Activated B cell treated with CpG ODN at 0.5 μM for 24 hours (primary cell): ENCODE measurements around the gene TBKBP1. TPM values are rescaled to one million over a fixed set of nuclear protein-coding genes. Genes with fewer than 3 reads are reported as not detected.

ENCODE experiments used
- ATAC-seq: fragments of 200-7000 bp; cut with Tn5 transposase; one replicate; pipeline ENCODE4 v1.10.0; 2021; ENCODE audit warnings: low read depth, mild to moderate bottlenecking, moderate library complexity
- CTCF ChIA-PET: fragments of 350-600 bp; sonication (Branson Sonifier 250); formaldehyde crosslinking; loops from one replicate; lab custom pipeline; 2021; ENCODE audit warnings: antibody characterized with exemption; lab: Charles Lee
- POLR2A ChIA-PET: fragments of 350-600 bp; sonication (Branson Sonifier 250); formaldehyde crosslinking; loops from one replicate; lab custom pipeline; 2021; ENCODE audit warnings: antibody characterized with exemption; lab: Charles Lee
- DNase-seq: peaks from one replicate; pipeline ENCODE4 v3.0.0; 2022
- H3K27ac Mint-ChIP-seq: one replicate; pipeline ENCODE4 v1.8.0; 2020; ENCODE audit warnings: mixed read lengths
- H3K27me3 Mint-ChIP-seq: one replicate; pipeline ENCODE4 v1.8.0; 2021; ENCODE audit warnings: mixed read lengths
- H3K36me3 Mint-ChIP-seq: one replicate; pipeline ENCODE4 v1.8.0; 2021; ENCODE audit warnings: low read depth, mixed read lengths
- H3K4me1 Mint-ChIP-seq: one replicate; pipeline ENCODE4 v1.8.0; 2021; ENCODE audit warnings: mixed read lengths
- H3K4me3 Mint-ChIP-seq: one replicate; pipeline ENCODE4 v1.8.0; 2020; ENCODE audit warnings: mild to moderate bottlenecking, mixed read lengths
- H3K9me3 Mint-ChIP-seq: one replicate; pipeline ENCODE4 v1.8.0; 2020; ENCODE audit warnings: mixed read lengths
- CTCF ChIP-seq: fragments of 200-600 bp; IDR thresholded peaks from one replicate; pipeline ENCODE4 v1.8.0; 2022; ENCODE audit warnings: antibody characterized with exemption, mild to moderate bottlenecking
- intact Hi-C: fragments of 100-400 bp; cut with micrococcal nuclease; formaldehyde crosslinking; loops from one replicate; pipeline ENCODE4 v1.15.1; 2024
- total RNA-seq: library from RNA; stranded (reverse); gene quantifications from 2 replicates; pipeline ENCODE4 v1.2.3, GENCODE V29; 2022

Gene TBKBP1
- total RNA-seq, 1 donor from 2014 or later = 4.1 TPM

- no peak for DNase-seq
- H3K9me3 Mint-ChIP-seq = no peaks in the 10 kb centered on the region
- no peak for ATAC-seq
- CTCF ChIA-PET = no interaction called here
- POLR2A ChIA-PET = interaction anchor here (0.7 to 1.0 kb wide), 2 partner anchors 49 to 1153 kb away, joined by 3 to 5 read pairs; partner anchors contain the start of gene TBX21
- no peak overlapping the region for H3K4me3 Mint-ChIP-seq
- H3K36me3 Mint-ChIP-seq = peaks cover 74% of the 10 kb centered on the region
- no peak overlapping the region for H3K27ac Mint-ChIP-seq
- intact Hi-C loops = no loop called here
- no peaks in the 10 kb centered on the region for H3K4me1 Mint-ChIP-seq
- no peaks in the 10 kb centered on the region for H3K27me3 Mint-ChIP-seq
- TF ChIP-seq CTCF = no peak
These were observed 9.9 kb upstream of the TBKBP1 start for GRCh38 chr17:47684025-47684424.

DNA sequence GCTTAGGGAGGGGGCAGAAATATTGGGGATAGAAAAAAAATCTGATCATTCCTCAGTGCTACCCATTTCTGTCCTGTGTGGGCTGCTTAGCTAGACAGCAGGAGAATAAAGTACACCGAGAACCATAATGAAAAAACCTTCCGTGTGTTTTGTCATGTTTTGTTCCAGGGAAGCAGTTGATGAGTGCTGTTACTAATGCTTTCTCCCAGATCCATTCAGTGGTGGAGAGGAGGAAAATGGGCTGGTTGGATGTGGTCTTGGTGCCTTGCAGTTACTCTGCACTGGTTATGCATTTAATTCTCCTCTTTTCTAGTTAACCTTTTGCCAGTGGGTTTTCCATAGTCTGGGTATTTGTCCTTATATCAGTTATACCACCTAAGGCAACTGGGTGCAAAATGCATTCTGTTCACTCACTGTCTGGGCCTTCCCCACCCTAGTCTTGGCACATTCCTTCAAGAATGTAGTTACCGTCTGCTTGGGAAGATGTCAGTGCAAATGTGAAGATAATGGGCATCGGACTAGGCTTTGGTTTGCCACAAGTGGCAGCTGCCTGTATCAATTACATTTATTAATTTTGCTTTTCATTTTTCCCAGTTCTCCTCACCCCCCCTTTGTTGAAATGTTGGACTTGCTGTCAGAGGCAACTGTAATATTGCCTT, 9.3 kb upstream of the TBKBP1 start:
- Mint-ChIP-seq H3K9me3 (no peaks in the 10 kb centered on the region), H3K4me1 (no peaks in the 10 kb centered on the region), H3K4me3 (no peak overlapping the region), H3K27ac (no peak overlapping the region), H3K27me3 (no peaks in the 10 kb centered on the region), H3K36me3 (peaks cover 68% of the 10 kb centered on the region)
- intact Hi-C loops = no loop called here
- no peak for TF ChIP-seq CTCF
- DNase-seq = no peak
- ChIA-PET CTCF (no interaction called here), POLR2A (interaction anchor here (0.7 to 1.0 kb wide), 3 partner anchors 24 to 1153 kb away, joined by 3 to 5 read pairs (median 3); partner anchors contain the start of gene TBX21)
- ATAC-seq = no peak

GRCh38 chr17:47685556-47686275, 8.2 kb upstream of the TBKBP1 start:
- no peak overlapping the region for H3K27ac Mint-ChIP-seq
- H3K9me3 Mint-ChIP-seq = no peaks in the 10 kb centered on the region
- H3K36me3 Mint-ChIP-seq = peaks cover 57% of the 10 kb centered on the region
- POLR2A ChIA-PET = interaction anchor here (0.7 kb wide), 1 partner anchor 25 kb away, joined by 3 read pairs; no protein-coding TSS in a partner anchor
- H3K27me3 Mint-ChIP-seq = no peaks in the 10 kb centered on the region
- no peak for ATAC-seq
- no peak for TF ChIP-seq CTCF
- intact Hi-C loops = no loop called here
- H3K4me3 Mint-ChIP-seq = no peak overlapping the region
- CTCF ChIA-PET = no interaction called here
- H3K4me1 Mint-ChIP-seq = no peaks in the 10 kb centered on the region
- no peak for DNase-seq

DNA sequence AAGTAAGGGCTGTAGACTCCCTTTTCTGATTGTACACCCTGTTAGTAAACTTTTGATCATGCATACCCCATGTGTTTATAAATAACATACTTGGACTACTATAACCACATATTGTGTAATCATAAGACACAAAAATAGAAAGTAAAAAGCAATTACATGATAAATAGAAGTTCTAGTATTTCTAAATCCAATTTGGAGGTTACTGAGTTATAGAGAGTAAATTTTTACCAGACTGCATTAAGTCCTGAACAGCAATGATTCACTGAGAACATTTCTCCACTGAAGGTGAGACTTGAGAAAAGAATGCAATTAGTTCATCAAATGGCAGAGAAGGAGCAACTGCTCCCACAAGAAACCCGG, 7.7 kb upstream of the TBKBP1 start:
- no peaks in the 10 kb centered on the region for H3K4me1 Mint-ChIP-seq
- peaks cover 53% of the 10 kb centered on the region for H3K36me3 Mint-ChIP-seq
- no peak overlapping the region for H3K27ac Mint-ChIP-seq
- intact Hi-C loops = no loop called here
- H3K4me3 Mint-ChIP-seq = no peak overlapping the region
- TF ChIP-seq CTCF = no peak
- H3K27me3 Mint-ChIP-seq = no peaks in the 10 kb centered on the region
- CTCF ChIA-PET = no interaction called here
- POLR2A ChIA-PET = no interaction called here
- DNase-seq = no peak
- no peak for ATAC-seq
- no peaks in the 10 kb centered on the region for H3K9me3 Mint-ChIP-seq

- H3K4me1 Mint-ChIP-seq = no peaks in the 10 kb centered on the region
- no peak for TF ChIP-seq CTCF
- intact Hi-C loops = no loop called here
- no peaks in the 10 kb centered on the region for H3K9me3 Mint-ChIP-seq
- CTCF ChIA-PET = interaction anchor here (1.7 kb wide), 1 partner anchor 10 kb away, joined by 4 read pairs; no protein-coding TSS in a partner anchor
- H3K36me3 Mint-ChIP-seq = peaks cover 50% of the 10 kb centered on the region
- DNase-seq (no peak), ATAC-seq (no peak)
- H3K4me3 Mint-ChIP-seq = no peak overlapping the region
- POLR2A ChIA-PET = interaction anchor here (0.7 kb wide), 1 partner anchor 38 kb away, joined by 3 read pairs; the partner anchor contains the start of gene KPNB1
- no peak overlapping the region for H3K27ac Mint-ChIP-seq
- no peaks in the 10 kb centered on the region for H3K27me3 Mint-ChIP-seq
These were observed 7.2 kb upstream of the TBKBP1 start for GRCh38 chr17:47686664-47687327.
